DND-41 (cell line): Measurements from ENCODE around the gene TGFB1I1.

ENCODE experiments used
- CTCF ChIP-seq: IDR thresholded peaks from 2 replicates; pipeline ENCODE4 v1.5.1; 2012; ENCODE audit warnings: borderline replicate concordance, low read length, moderate library complexity, mild to moderate bottlenecking; ENCODE audit not compliant: poor library complexity, severe bottlenecking; ENCODE audit errors: extremely low read depth
- EZH2 ChIP-seq: IDR thresholded peaks from 3 replicates; pipeline ENCODE4 v1.6.1; 2012; ENCODE audit warnings: borderline replicate concordance, low read depth, mild to moderate bottlenecking, moderate library complexity, low read length, inconsistent platforms; ENCODE audit not compliant: severe bottlenecking

GRCh38 chr16:31467151-31467773, 4.7 kb upstream of the TGFB1I1 start:
- no peak for TF ChIP-seq CTCF
- no peak for TF ChIP-seq EZH2
